A549 (cell line): Measurements from ENCODE around the gene CNTN4. TPM values are rescaled to one million over a fixed set of nuclear protein-coding genes. Genes with fewer than 3 reads are reported as not detected.

Experiments used
- ATAC-seq, 2 experiments: fragments of 200-7000 bp in 1 of 2; fragments of >200 bp in 1 of 2; cut with Nextera tagmentation in 1 of 2; cut with Tn5 transposase in 1 of 2; 3 replicates each; pipeline versions ENCODE4 v1.8.0 to v1.9.1; 2018 to 2020; ENCODE audit warnings: mild to moderate bottlenecking in 1 of 2, moderate library complexity in 1 of 2
- CTCF ChIA-PET: fragments of 300-600 bp; sonication (Branson Sonifier 250); formaldehyde crosslinking; extraction: SDS; loops from one replicate; lab custom pipeline; 2021; ENCODE audit warnings: antibody characterized with exemption, inconsistent platforms; lab: Yijun Ruan, JAX
- POLR2A ChIA-PET: fragments of 350-600 bp; formaldehyde crosslinking; extraction: SDS; loops from one replicate; lab custom pipeline; 2021; ENCODE audit warnings: antibody characterized with exemption, inconsistent platforms; lab: Yijun Ruan, JAX
- DNase-seq, 2 experiments: peaks; one replicate each; pipeline versions ENCODE4 v3.0.0 to v3.0.0-alpha.2; 2011 to 2016; ENCODE audit warnings: low read depth in 1 of 2, low spot score in 1 of 2
- FAIRE-seq: peaks from 2 replicates; lab custom pipeline; 2011; peaks lifted over from hg19 to GRCh38; lab: Jason Lieb, UNC
- H3K27ac ChIP-seq, 2 experiments: fragments of >200 bp; sonication (Bioruptor Twin); formaldehyde crosslinking; 3 replicates each; pipeline ENCODE4 v1.5.1; 2016 to 2017
- H3K4me1 ChIP-seq: fragments of >200 bp; sonication (Bioruptor Twin); formaldehyde crosslinking; 3 replicates; pipeline ENCODE4 v1.6.1; 2016
- H3K4me2 ChIP-seq: fragments of >200 bp; sonication (Bioruptor Twin); formaldehyde crosslinking; 3 replicates; pipeline ENCODE4 v1.6.1; 2016
- H3K4me3 ChIP-seq: fragments of >200 bp; sonication (Bioruptor Twin); formaldehyde crosslinking; 3 replicates; pipeline ENCODE4 v1.5.1; 2016
- H3K9me3 ChIP-seq: fragments of >200 bp; sonication (Bioruptor Twin); formaldehyde crosslinking; 3 replicates; pipeline ENCODE4 v1.6.1; 2016
- ATOH8 ChIP-seq: fragments of 250-450 bp; sonication (Bioruptor Pico); IDR thresholded peaks from 2 replicates; pipeline ENCODE4 v1.5.0; 2020; ENCODE audit warnings: low read depth, mild to moderate bottlenecking, moderate library complexity
- BHLHE40 ChIP-seq: IDR thresholded peaks from 2 replicates; pipeline ENCODE4 v1.6.1; 2012; ENCODE audit warnings: low read depth, low read length, inconsistent platforms
- CBX2 ChIP-seq: fragments of 200-600 bp; sonication (generic); IDR thresholded peaks from 2 replicates; pipeline ENCODE4 v1.6.1; 2016; ENCODE audit warnings: low read depth, mild to moderate bottlenecking, borderline replicate concordance
- CEBPB ChIP-seq, 2 experiments: fragments of >200 bp in 1 of 2; sonication (Bioruptor Twin) in 1 of 2; formaldehyde crosslinking in 1 of 2; IDR thresholded peaks; 2 replicates each; pipeline ENCODE4 v1.6.1; 2012 to 2016
- CHD2 ChIP-seq: fragments of 150-350 bp; IDR thresholded peaks from 2 replicates; pipeline ENCODE4 v1.6.1; 2014; ENCODE audit warnings: low read length; ENCODE audit not compliant: partially characterized antibody
- ESRRA ChIP-seq: fragments of 150-350 bp; IDR thresholded peaks from 2 replicates; pipeline ENCODE4 v1.6.1; 2014; ENCODE audit warnings: mild to moderate bottlenecking, low read length, borderline replicate concordance
- FOXS1 ChIP-seq: fragments of 250-450 bp; sonication (Bioruptor Pico); IDR thresholded peaks from 2 replicates; pipeline ENCODE4 v1.5.0; 2020; ENCODE audit warnings: mild to moderate bottlenecking, moderate library complexity
- GATA3 ChIP-seq: IDR thresholded peaks from 2 replicates; pipeline ENCODE4 v1.6.1; 2012; ENCODE audit warnings: borderline replicate concordance
- HDAC2 ChIP-seq: fragments of 200-600 bp; sonication (generic); IDR thresholded peaks from 2 replicates; pipeline ENCODE4 v1.6.1; 2016
- HES2 ChIP-seq: fragments of >200 bp; sonication (Bioruptor Twin); formaldehyde crosslinking; IDR thresholded peaks from 2 replicates; pipeline ENCODE4 v1.6.1; 2016
- HOXA7 ChIP-seq: fragments of 250-450 bp; sonication (Bioruptor Pico); IDR thresholded peaks from 2 replicates; pipeline ENCODE4 v1.5.0; 2020; ENCODE audit warnings: mild to moderate bottlenecking, moderate library complexity
- HOXB5 ChIP-seq: fragments of 250-450 bp; sonication (Bioruptor Pico); IDR thresholded peaks from 2 replicates; pipeline ENCODE4 v1.5.0; 2020; ENCODE audit warnings: mild to moderate bottlenecking, moderate library complexity
- PBX3 ChIP-seq: IDR thresholded peaks from 2 replicates; pipeline ENCODE4 v1.6.1; 2012
- POLR2AphosphoS2 ChIP-seq: conservative IDR thresholded peaks from 2 replicates; pipeline ENCODE4 v1.6.1; 2012; ENCODE audit warnings: low read length, improper control_type of control experiment, inconsistent platforms
- RAD21 ChIP-seq, 2 experiments: fragments of >200 bp in 1 of 2; sonication (Bioruptor Twin) in 1 of 2; formaldehyde crosslinking in 1 of 2; IDR thresholded peaks in 1 of 2; conservative IDR thresholded peaks in 1 of 2; 2 replicates in 1 of 2; 3 replicates in 1 of 2; pipeline ENCODE4 v1.6.1; 2012 to 2018; ENCODE audit warnings: inconsistent platforms in 1 of 2
- SMC3 ChIP-seq: fragments of >200 bp; sonication (Bioruptor Twin); formaldehyde crosslinking; IDR thresholded peaks from 3 replicates; pipeline ENCODE4 v1.6.1; 2018; ENCODE audit warnings: inconsistent platforms
- TP53 ChIP-seq: fragments of 250-450 bp; sonication (Bioruptor Pico); IDR thresholded peaks from 2 replicates; pipeline ENCODE4 v1.5.0; 2021; ENCODE audit warnings: mild to moderate bottlenecking, moderate library complexity
- USF2 ChIP-seq: fragments of 450-650 bp; IDR thresholded peaks from 2 replicates; pipeline ENCODE4 v1.6.1; 2014; ENCODE audit warnings: antibody characterized with exemption
- ZSCAN20 ChIP-seq: fragments of 250-450 bp; sonication (Bioruptor Pico); IDR thresholded peaks from 2 replicates; pipeline ENCODE4 v1.8.0; 2022; ENCODE audit warnings: mild to moderate bottlenecking, moderate library complexity
- WGBS: methylation state at CpG from one replicate; pipeline ENCODE4 v1.1.6; 2017; ENCODE audit errors: missing lambda C conversion rate; 5-methylcytosine and 5-hydroxymethylcytosine counted together
- polyA plus RNA-seq, 4 experiments: library from polyadenylated mRNA; depleted of rRNA in 3 of 4; stranded (reverse); fragments of >200 nt; fragmentation: RNase III in 1 of 4; extraction: RNeasy Plus Mini Kit Qiagen cat#74134 plus additional on column Dnase treatment in 1 of 4; gene quantifications; 2 replicates in 3 of 4; 3 replicates in 1 of 4; pipeline ENCODE4 v1.2.3, GENCODE V29; 2011 to 2017

CNTN4 gene
- polyA plus RNA-seq, 2 of the 4 experiments (the other 2 are of a cell fraction): 0.03 TPM; not detected in 1

DNA sequence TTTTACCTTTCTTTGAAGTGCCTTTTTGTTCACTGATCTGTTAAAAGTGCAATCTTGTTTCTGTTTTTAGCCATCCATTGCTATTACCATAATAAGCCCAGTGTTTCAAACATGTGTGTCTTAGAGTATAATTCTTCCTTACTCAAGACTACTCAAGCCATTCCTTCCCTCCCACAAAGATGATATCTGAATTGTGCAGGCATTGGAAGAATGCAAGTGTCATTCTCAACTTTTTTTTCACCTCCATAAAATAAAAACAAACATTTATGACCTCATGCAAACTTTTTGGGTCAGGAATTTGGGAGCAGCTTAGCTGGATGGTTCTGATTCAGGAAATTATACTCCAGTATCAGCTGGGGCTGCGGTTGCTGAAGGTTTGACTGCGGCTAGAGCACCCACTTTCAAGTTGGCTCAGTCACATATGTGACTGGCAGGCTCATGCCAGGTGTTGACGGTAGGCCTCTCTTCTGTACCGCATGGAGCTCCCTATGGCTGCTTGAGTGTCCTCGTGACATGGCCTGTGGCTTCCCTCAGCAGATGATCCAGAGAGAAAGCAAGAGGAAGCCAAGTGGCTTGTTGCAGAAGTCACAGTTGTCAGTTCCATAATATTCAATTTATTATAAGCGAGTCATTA lies 490.8 kb downstream of the CNTN4 start (continued):
- no peak for TF ChIP-seq USF2

DNA sequence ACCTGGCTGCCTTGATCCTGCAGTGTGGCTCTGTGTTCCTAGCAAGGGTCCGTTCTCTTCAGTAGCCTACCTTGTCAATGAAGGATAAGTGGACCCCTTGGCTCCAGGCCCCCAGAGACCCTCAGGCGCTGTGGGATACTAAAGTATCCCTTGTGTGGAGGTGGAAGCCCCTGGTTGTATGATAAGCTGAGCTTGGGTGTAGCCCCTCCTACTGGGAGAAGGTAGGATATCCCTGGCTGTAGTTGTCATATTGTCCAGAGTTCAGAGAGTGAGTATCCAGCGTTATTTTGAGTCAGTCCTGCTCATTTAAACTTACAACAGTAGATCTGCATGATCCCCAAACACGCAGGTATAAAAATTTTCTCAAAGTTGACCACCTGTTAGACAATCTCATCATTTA lies 496.8 kb downstream of the CNTN4 start:
- TF ChIP-seq SMC3: no peak
- TF ChIP-seq HES2: no peak
- TF ChIP-seq HOXB5 (CRISPR knock-in tag): no peak
- 8% methylated on average over 4 of the region's 4 CpGs for WGBS
- no peak overlapping the region for H3K4me3 ChIP-seq
- POLR2A ChIA-PET: no interaction called here
- no peak overlapping the region for H3K4me2 ChIP-seq
- ATAC-seq: no peak
- no peak for DNase-seq
- CTCF ChIA-PET: interaction anchor here (0.7 kb wide), 1 partner anchor 353 kb away, joined by 3 read pairs; no protein-coding TSS in a partner anchor
- no peaks in the 10 kb centered on the region for H3K4me1 ChIP-seq
- no peaks in the 10 kb centered on the region for H3K9me3 ChIP-seq
- no peak overlapping the region for H3K27ac ChIP-seq
- no peak for FAIRE-seq

DNA sequence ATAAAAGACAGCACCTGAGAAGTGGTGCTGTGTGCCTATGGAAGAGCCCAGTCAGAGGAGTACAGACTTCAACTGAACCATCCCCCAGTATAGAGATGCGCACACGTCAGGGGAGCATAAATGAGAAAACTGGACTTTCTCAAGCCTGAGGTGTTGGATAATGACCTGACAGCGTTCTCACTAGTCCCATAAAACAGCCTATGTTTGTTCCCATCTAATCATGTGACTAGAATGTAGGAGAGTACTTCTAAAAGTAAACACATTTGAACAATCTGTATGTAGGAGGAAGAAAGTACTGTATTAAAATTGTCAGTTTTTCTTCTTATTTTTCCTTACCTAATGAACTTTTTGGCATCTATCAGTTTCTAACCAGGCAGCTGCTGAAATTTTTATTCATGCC lies 498.9 kb downstream of the CNTN4 start:
- FAIRE-seq: no peak

GRCh38 chr3:2599471-2599870 lies 500.8 kb downstream of the CNTN4 start:
- ATAC-seq (no peak), DNase-seq (no peak), FAIRE-seq (no peak)
- ChIA-PET POLR2A (no interaction called here), CTCF (interaction anchor here (0.7 kb wide), 1 partner anchor 55 kb away, joined by 3 read pairs; no protein-coding TSS in a partner anchor)
- Histone ChIP-seq H3K27ac (no peak overlapping the region), H3K4me2 (no peak overlapping the region), H3K9me3 (no peaks in the 10 kb centered on the region; the same call in 2 of the 3 replicates), H3K4me3 (no peak overlapping the region), H3K4me1 (no peaks in the 10 kb centered on the region)
- 18% methylated on average over 1 of the region's 1 CpG for WGBS
- no peak for TF ChIP-seq HDAC2
- no peak for TF ChIP-seq HOXA7 (CRISPR knock-in tag)
- TF ChIP-seq ZSCAN20 (CRISPR knock-in tag): no peak
- no peak for TF ChIP-seq ATOH8 (CRISPR knock-in tag)
- TF ChIP-seq POLR2AphosphoS2: no peak
- TF ChIP-seq BHLHE40: no peak
- no peak for TF ChIP-seq FOXS1 (CRISPR knock-in tag)
- TF ChIP-seq CBX2: no peak

More for the DNA sequence above, 498.9 kb downstream of the CNTN4 start:
- no peak overlapping the region for H3K4me2 ChIP-seq
- CTCF ChIA-PET: no interaction called here
- DNase-seq (no peak), ATAC-seq (no peak)
- POLR2A ChIA-PET: no interaction called here
- TF ChIP-seq HDAC2 (no peak), GATA3 (no peak), ZSCAN20 (CRISPR knock-in tag) (no peak), ESRRA (no peak), FOXS1 (CRISPR knock-in tag) (no peak), TP53 (CRISPR knock-in tag) (no peak), PBX3 (no peak), CHD2 (no peak), RAD21 (conservative IDR thresholded peaks at IDR 0.05 in 1 of 2, IDR thresholded peaks at IDR 0.05 in 1 of 2) (no peak), CEBPB (IDR thresholded peaks at IDR 0.05) (no peak)
- no peaks in the 10 kb centered on the region for H3K9me3 ChIP-seq
- no peaks in the 10 kb centered on the region for H3K4me1 ChIP-seq
- 6% methylated on average over 3 of the region's 3 CpGs for WGBS
- H3K4me3 ChIP-seq: no peak overlapping the region
- H3K27ac ChIP-seq: no peak overlapping the region
